Testis (tissue), 2 donors: Measurements from ENCODE around the gene GET4.

Experiments used
- POLR2A ChIP-seq: fragments of 450-650 bp; IDR thresholded peaks from one replicate; pipeline ENCODE4 v1.6.1; 2017; ENCODE audit warnings: antibody characterized with exemption, mild to moderate bottlenecking, moderate library complexity
- TF ChIP-seq, protein P1 (sequence below), 3 experiments: fragments of 450-650 bp in 2 of 3; fragments of 200-600 bp in 1 of 3; sonication (generic) in 1 of 3; IDR thresholded peaks; one replicate each; pipeline ENCODE4 v1.5.1; 2016 to 2019; ENCODE audit warnings: antibody characterized with exemption in 3 of 3, mild to moderate bottlenecking in 2 of 3, moderate library complexity in 1 of 3

GRCh38 chr7:869348-869747 lies 7.0 kb upstream of the GET4 start:
- TF ChIP-seq, protein P1, sequence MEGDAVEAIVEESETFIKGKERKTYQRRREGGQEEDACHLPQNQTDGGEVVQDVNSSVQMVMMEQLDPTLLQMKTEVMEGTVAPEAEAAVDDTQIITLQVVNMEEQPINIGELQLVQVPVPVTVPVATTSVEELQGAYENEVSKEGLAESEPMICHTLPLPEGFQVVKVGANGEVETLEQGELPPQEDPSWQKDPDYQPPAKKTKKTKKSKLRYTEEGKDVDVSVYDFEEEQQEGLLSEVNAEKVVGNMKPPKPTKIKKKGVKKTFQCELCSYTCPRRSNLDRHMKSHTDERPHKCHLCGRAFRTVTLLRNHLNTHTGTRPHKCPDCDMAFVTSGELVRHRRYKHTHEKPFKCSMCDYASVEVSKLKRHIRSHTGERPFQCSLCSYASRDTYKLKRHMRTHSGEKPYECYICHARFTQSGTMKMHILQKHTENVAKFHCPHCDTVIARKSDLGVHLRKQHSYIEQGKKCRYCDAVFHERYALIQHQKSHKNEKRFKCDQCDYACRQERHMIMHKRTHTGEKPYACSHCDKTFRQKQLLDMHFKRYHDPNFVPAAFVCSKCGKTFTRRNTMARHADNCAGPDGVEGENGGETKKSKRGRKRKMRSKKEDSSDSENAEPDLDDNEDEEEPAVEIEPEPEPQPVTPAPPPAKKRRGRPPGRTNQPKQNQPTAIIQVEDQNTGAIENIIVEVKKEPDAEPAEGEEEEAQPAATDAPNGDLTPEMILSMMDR (IDR thresholded peaks at IDR 0.05), result no peak
- no peak for TF ChIP-seq POLR2A
